ENCODE measurements around the gene CHST7. TPM values are rescaled to one million over a fixed set of nuclear protein-coding genes. Genes with fewer than 3 reads are reported as not detected.
A peak's percentile ranks its signal among the peaks of the same experiment; 100 is the strongest.

The CHST7 gene
- total and polyA plus RNA-seq, 2 of the 4 experiments (the other 2 are of a cell fraction), result 2.9 to 4.8 TPM

GRCh38 chrX:46574774-46575381 lies 1.3 kb downstream of the CHST7 start:
- no peak overlapping the region for H3K23ac ChIP-seq (ENCODE audit: low read depth, low read length)
- no peaks in the 10 kb centered on the region for H4K20me1 ChIP-seq (ENCODE audit: insufficient read depth, low read length)
- ATAC-seq (ENCODE audit: low read depth) (no peak), DNase-seq (no peak)
- H3K56ac ChIP-seq (ENCODE audit: extremely low read depth, insufficient read depth, low read length), result no peak overlapping the region
- H2BK15ac ChIP-seq (ENCODE audit: low read depth, low read length), result no peak overlapping the region
- H3K27me3 ChIP-seq (ENCODE audit: control insufficient read depth, insufficient read depth, low read length), result no peaks in the 10 kb centered on the region
- TF ChIP-seq MAFK (IDR thresholded peaks at IDR 0.05; ENCODE audit: low read depth, low read length) (no peak), NFE2L2 (IDR thresholded peaks at IDR 0.05; ENCODE audit: low read depth, low read length) (no peak), MAZ (IDR thresholded peaks at IDR 0.05; ENCODE audit: borderline replicate concordance, low read depth, low read length) (no peak), POLR2A (IDR thresholded peaks at IDR 0.05; ENCODE audit: low read depth, low read length) (no peak), BHLHE40 (IDR thresholded peaks at IDR 0.05; ENCODE audit: low read depth, low read length) (no peak), MXI1 (IDR thresholded peaks at IDR 0.05; ENCODE audit: borderline replicate concordance, low read depth, low read length) (no peak), RFX5 (IDR thresholded peaks at IDR 0.05; ENCODE audit: low read depth, low read length) (no peak)
- in situ Hi-C loops (cut with MboI; ENCODE audit: low sequenced_read_pairs) (no loop called here), intact Hi-C loops (cut with micrococcal nuclease) (loop anchor here (5.0 kb wide), 2 partner anchors 107 to 222 kb away; no protein-coding TSS in a partner anchor), dilution Hi-C loops (cut with HindIII; ENCODE audit: low sequenced_read_pairs, unreplicated experiment) (no loop called here)
- H3K9me1 ChIP-seq (ENCODE audit: insufficient read depth, low read length), result no peaks in the 10 kb centered on the region
- H3K27ac ChIP-seq (ENCODE audit: insufficient read depth, low read length), result no peak overlapping the region
- peak overlapping the region; percentile 83 for H3K4me2 ChIP-seq (ENCODE audit: low read depth, low read length)
- no peak overlapping the region for H4K8ac ChIP-seq (ENCODE audit: low read depth in 2 of 2, low read length in 2 of 2)
- H3K79me1 ChIP-seq (ENCODE audit: low read depth in 1 of 2, low read length in 2 of 2), result peaks cover 7 to 32% of the 10 kb centered on the region in 2 experiments; a peak in 2 of 4 replicates
- peak overlapping the region; percentile 76 for H2AFZ ChIP-seq (replicated peaks; ENCODE audit: low read length, poor library complexity)
- no peak overlapping the region for H2BK20ac ChIP-seq (ENCODE audit: low read depth, low read length)
- no peak overlapping the region for H4K5ac ChIP-seq (ENCODE audit: low read depth, low read length)
- H2BK5ac ChIP-seq (ENCODE audit: low read depth, low read length, poor library complexity, severe bottlenecking), result no peak overlapping the region
- H2BK120ac ChIP-seq (ENCODE audit: low read depth, low read length), result no peak overlapping the region
- ChIA-PET POLR2A (ENCODE audit: unreplicated experiment) (no interaction called here), CTCF (no interaction called here)
- H3K4me3 ChIP-seq (ENCODE audit: insufficient read depth, low read depth, low read length), result peak overlapping the region; percentile 55
- H3K9me3 ChIP-seq (ENCODE audit: control insufficient read depth, insufficient read depth, low read length), result no peaks in the 10 kb centered on the region
- H2AK5ac ChIP-seq (ENCODE audit: low read depth, low read length), result peak overlapping the region; percentile 2; the same call in 1 of the 2 replicates
- H3K14ac ChIP-seq (replicated peaks; ENCODE audit: low read depth, low read length), result no peak overlapping the region
- H3K36me3 ChIP-seq (ENCODE audit: control insufficient read depth, insufficient read depth, low read length), result no peaks in the 10 kb centered on the region
- WGBS, 2 experiments (ENCODE audit: extremely low coverage in 2 of 2, insufficient read length in 1 of 2), result 37% methylated on average over 61 of the region's 90 CpGs; no CpG with 5 or more reads in 1 of the 2 experiments
- H3K4ac ChIP-seq (ENCODE audit: low read depth, low read length), result 0 out of 2 replicates have a peak overlapping the region, but pooled peaks have one; percentile 16
- BruUV-seq (replicated peaks), result no TSS peak
- H3K4me1 ChIP-seq (ENCODE audit: control insufficient read depth, insufficient read depth, low read length), result peaks cover 2% of the 10 kb centered on the region; the same call in 1 of the 2 replicates
- H2AK9ac ChIP-seq (replicated peaks; ENCODE audit: low read depth, low read length, poor library complexity), result no peak overlapping the region
- H3K18ac ChIP-seq (ENCODE audit: low read depth, low read length), result no peak overlapping the region
- H4K91ac ChIP-seq (ENCODE audit: insufficient read depth, low read depth, low read length), result no peak overlapping the region
- H3K9ac ChIP-seq (ENCODE audit: low read depth, low read length), result no peak overlapping the region; the same call in 1 of the 2 replicates
